Gastrocnemius medialis (tissue), 4 donors: Measurements from ENCODE around the gene NOXA1. TPM values are rescaled to one million over a fixed set of nuclear protein-coding genes. Genes with fewer than 3 reads are reported as not detected.

ENCODE experiments used
- ATAC-seq, 2 donors: fragments of 150-250 bp; one replicate each; pipeline ENCODE4 v1.9.1; 2016
- DNase-seq, 2 donors: peaks; one replicate each; pipeline ENCODE4 v3.0.0-alpha.2; 2019
- H3K27ac ChIP-seq, 4 donors: fragments of 200-600 bp; sonication (generic); 1 replicate in 1 of 4; 2 replicates in 3 of 4; pipeline ENCODE4 v1.5.1; 2016 to 2018; ENCODE audit warnings: mild to moderate bottlenecking in 2 of 4, moderate library complexity in 1 of 4
- H3K27me3 ChIP-seq, 3 donors: fragments of 200-600 bp; sonication (generic) in 2 of 3; 1 replicate in 1 of 3; 2 replicates in 2 of 3; pipeline versions ENCODE4 v1.5.1 to v1.6.0; 2016 to 2019; ENCODE audit warnings: mild to moderate bottlenecking in 1 of 3, moderate library complexity in 1 of 3
- H3K36me3 ChIP-seq, 2 donors: fragments of 200-600 bp; sonication (generic) in 1 of 2; one replicate each; pipeline ENCODE4 v1.5.1; 2017 to 2018
- H3K4me1 ChIP-seq, 2 donors: fragments of 200-600 bp; sonication (generic) in 1 of 2; one replicate each; pipeline ENCODE4 v1.5.1; 2016 to 2017; ENCODE audit warnings: mild to moderate bottlenecking in 2 of 2
- H3K4me3 ChIP-seq, 4 donors: fragments of 200-600 bp; sonication (generic) in 3 of 4; 1 replicate in 1 of 4; 2 replicates in 3 of 4; pipeline ENCODE4 v1.5.1; 2016 to 2019; ENCODE audit warnings: mild to moderate bottlenecking in 2 of 4
- H3K9me3 ChIP-seq, 3 donors: fragments of 200-600 bp; sonication (generic) in 2 of 3; 1 replicate in 1 of 3; 2 replicates in 2 of 3; pipeline ENCODE4 v1.5.1; 2016 to 2019
- POLR2A ChIP-seq, 2 donors: fragments of 450-650 bp; IDR thresholded peaks; one replicate each; pipeline ENCODE4 v1.6.1; 2017; ENCODE audit warnings: antibody characterized with exemption in 2 of 2, mild to moderate bottlenecking in 2 of 2, moderate library complexity in 2 of 2
- in situ Hi-C, 4 donors: fragments of 200-750 bp; cut with MboI; loops; one replicate each; pipeline versions ENCODE4 v1.15.0 to v1.8.0; 2017; ENCODE audit warnings: low sequenced_read_pairs in 4 of 4
- intact Hi-C: fragments of 100-400 bp; cut with DNase I; formaldehyde crosslinking; loops from one replicate; pipeline ENCODE4 v1.15.1; 2023; ENCODE audit warnings: low total_unique reads
- total RNA-seq, 4 donors: library from RNA; depleted of rRNA; stranded (reverse); fragments of >200 nt; gene quantifications; one replicate each; pipeline versions ENCODE4 v1.1.0 to v1.2.3, GENCODE V29; 2016
- TF ChIP-seq, protein P1 (sequence below), 5 experiments: fragments of 450-650 bp in 3 of 5; fragments of 200-600 bp in 2 of 5; sonication (generic) in 2 of 5; IDR thresholded peaks in 4 of 5; conservative IDR thresholded peaks in 1 of 5; 1 replicate in 4 of 5; 2 replicates in 1 of 5; pipeline ENCODE4 v1.5.1; 2016 to 2019; ENCODE audit warnings: antibody characterized with exemption in 5 of 5, mild to moderate bottlenecking in 3 of 5, moderate library complexity in 3 of 5

Gene NOXA1
- total RNA-seq, 4 donors from 2014 or later = 0.41 to 2.5 (median 1.8) TPM

DNA sequence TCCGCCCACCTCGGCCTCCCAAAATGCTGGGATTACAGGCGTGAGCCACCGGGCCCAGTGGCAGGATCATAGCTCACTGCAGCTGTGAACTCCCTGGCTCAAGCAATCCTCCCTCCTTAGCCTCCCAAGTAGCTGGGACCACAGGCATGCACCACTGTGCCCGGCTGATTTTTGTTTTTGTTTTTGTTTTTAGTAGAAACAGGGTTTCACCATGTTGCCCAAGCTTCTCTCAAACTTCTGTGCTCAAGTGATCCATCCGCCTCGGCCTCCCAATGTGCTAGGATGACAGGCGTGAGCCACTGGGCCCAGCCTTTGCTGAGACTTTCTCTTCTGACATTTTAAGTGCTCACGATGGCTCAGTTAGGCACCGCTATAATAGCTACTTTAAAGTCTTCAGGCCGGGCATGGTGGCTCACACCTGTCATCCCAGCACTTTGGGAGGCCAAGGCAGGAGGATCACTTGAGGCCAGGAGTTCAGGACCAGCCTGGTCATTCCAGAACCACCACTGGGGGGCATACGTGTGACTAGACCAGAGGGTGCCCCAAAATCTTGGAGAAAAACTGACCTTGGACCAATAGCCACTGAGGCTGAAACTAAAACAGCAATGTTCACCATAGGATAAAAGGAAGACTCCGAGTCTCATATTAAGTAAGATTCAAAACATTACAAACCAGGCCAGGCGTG, 21.1 kb downstream of the NOXA1 start:
- in situ Hi-C loops = no loop called here

DNA sequence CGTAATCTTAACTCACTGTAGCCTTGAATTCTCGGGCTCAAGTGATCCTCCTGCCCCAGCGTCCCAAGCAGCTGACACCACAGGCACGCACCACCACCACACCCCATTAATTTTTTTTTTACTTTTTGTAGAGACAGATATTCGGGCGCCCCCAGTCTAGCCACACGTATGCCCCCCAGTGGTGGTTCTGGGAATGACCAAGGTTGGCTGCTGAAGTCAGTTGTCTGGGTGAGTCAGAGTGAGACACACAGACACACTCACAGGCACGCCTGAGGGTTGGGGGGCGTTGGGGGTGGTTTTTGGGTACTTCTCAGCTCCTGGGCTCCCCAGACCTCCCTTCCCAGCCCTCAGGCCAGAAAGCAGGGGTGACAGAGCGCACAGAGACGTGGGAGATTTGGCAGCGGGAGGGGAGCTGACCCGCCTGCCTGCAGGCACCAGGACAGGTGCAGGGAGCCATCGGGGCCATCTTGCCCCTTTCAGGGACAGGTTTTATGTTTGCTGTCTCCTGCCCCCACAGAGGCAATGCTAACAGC, 22.1 kb downstream of the NOXA1 start:
- in situ Hi-C loops (no loop called here), intact Hi-C loops (loop anchor here (1.0 kb wide), 1 partner anchor 22 kb away; the partner anchor contains the start of genes EXD3 and NOXA1)
- Histone ChIP-seq H3K27me3 (peaks cover 8 to 28% (median 25%) of the 10 kb centered on the region in 3 donors), H3K36me3 (no peaks in the 10 kb centered on the region), H3K4me1 (peaks cover 0 to 10% of the 10 kb centered on the region in 2 donors), H3K27ac (no peak overlapping the region), H3K4me3 (no peak overlapping the region), H3K9me3 (no peaks in the 10 kb centered on the region)
- TF ChIP-seq, protein P1, sequence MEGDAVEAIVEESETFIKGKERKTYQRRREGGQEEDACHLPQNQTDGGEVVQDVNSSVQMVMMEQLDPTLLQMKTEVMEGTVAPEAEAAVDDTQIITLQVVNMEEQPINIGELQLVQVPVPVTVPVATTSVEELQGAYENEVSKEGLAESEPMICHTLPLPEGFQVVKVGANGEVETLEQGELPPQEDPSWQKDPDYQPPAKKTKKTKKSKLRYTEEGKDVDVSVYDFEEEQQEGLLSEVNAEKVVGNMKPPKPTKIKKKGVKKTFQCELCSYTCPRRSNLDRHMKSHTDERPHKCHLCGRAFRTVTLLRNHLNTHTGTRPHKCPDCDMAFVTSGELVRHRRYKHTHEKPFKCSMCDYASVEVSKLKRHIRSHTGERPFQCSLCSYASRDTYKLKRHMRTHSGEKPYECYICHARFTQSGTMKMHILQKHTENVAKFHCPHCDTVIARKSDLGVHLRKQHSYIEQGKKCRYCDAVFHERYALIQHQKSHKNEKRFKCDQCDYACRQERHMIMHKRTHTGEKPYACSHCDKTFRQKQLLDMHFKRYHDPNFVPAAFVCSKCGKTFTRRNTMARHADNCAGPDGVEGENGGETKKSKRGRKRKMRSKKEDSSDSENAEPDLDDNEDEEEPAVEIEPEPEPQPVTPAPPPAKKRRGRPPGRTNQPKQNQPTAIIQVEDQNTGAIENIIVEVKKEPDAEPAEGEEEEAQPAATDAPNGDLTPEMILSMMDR (IDR thresholded peaks at IDR 0.05 in 4 of 5, conservative IDR thresholded peaks at IDR 0.05 in 1 of 5) = peak; percentile 65 to 88 (median 76)
- TF ChIP-seq POLR2A (IDR thresholded peaks at IDR 0.05) = no peak
- DNase-seq (peak in 1 of 2 donors; percentile 67), ATAC-seq (peak; percentile 76 to 83)

More for the DNA sequence above, 21.1 kb downstream of the NOXA1 start:
- DNase-seq = no peak
- H3K4me1 ChIP-seq = peaks cover 0 to 10% of the 10 kb centered on the region in 2 donors
- no peak overlapping the region for H3K4me3 ChIP-seq
- no peaks in the 10 kb centered on the region for H3K9me3 ChIP-seq
- intact Hi-C loops = no loop called here
- no peak for ATAC-seq
- H3K27me3 ChIP-seq = peaks cover 11 to 32% (median 29%) of the 10 kb centered on the region in 3 donors
- TF ChIP-seq, protein P1 (IDR thresholded peaks at IDR 0.05 in 4 of 5, conservative IDR thresholded peaks at IDR 0.05 in 1 of 5) = no peak
- no peak for TF ChIP-seq POLR2A (IDR thresholded peaks at IDR 0.05)
- H3K27ac ChIP-seq = no peak overlapping the region
- no peaks in the 10 kb centered on the region for H3K36me3 ChIP-seq

DNA sequence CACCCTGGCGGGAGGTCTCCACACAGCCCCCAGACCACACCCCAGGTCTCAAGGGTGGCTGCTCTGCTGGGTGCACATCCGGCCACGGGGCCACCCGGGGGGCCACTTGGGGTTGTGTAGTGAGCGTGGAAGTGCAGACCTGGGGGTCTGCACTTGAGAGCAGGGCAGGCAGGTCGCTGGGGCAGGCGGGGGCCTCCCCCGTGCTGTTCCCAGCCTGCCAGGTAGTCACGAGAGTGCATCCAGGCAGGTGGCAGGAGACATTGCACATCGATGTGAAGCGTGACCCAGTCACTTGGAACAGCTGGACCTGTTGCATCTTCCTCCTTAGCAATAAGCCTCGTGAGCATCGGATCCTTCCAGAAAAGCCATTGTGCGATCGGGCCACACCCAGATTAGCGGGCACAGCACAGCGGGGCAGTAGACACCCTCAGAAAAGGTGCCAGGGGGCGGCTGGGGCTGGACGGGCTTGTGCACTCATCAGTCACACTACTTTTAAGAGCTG, 22.8 kb downstream of the NOXA1 start:
- peak in 1 of 2 donors; percentile 50 for DNase-seq
- H3K27me3 ChIP-seq = peaks cover 8 to 28% (median 25%) of the 10 kb centered on the region in 3 donors
- no peaks in the 10 kb centered on the region for H3K36me3 ChIP-seq
- in situ Hi-C loops = no loop called here
- intact Hi-C loops = loop anchor here (1.0 kb wide), 1 partner anchor 23 kb away; the partner anchor contains the start of genes EXD3 and NOXA1
- TF ChIP-seq POLR2A (IDR thresholded peaks at IDR 0.05) = no peak
- TF ChIP-seq, protein P1 (IDR thresholded peaks at IDR 0.05 in 4 of 5, conservative IDR thresholded peaks at IDR 0.05 in 1 of 5) = no peak
- H3K9me3 ChIP-seq = no peaks in the 10 kb centered on the region
- no peak overlapping the region for H3K27ac ChIP-seq
- no peak overlapping the region for H3K4me3 ChIP-seq
- H3K4me1 ChIP-seq = peaks cover 0 to 10% of the 10 kb centered on the region in 2 donors
- ATAC-seq = peak; percentile 55 to 57

DNA sequence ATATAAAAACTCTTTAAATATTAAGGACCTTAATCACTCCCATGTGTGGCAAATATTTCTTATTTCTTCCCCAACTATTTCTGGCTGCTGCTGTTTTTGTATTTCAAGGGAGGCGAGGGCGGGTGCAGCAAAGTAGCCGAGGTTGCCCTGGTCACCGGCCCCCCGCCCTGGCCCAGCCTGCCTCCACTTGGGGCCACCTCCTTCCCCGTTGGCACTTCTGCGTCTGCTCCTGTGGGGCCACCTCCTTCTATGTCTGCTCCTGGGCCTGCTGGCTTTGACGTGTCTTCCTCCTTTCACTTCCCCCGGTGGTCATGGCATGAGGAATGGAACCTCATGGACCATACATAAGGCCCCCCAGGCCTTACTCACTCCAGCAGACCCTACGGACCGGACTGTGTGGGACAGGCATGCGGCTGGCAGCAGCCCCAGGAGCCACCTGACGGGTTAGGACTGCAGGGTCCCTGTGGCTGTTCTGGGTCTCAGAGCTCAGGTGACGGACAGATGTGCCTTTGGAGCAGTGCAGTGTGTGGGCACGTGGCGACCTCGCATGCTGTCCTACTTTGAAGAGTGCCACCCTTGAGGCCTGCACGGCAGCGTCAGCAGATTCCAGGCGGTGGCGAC, 23.8 kb downstream of the NOXA1 start:
- Histone ChIP-seq H3K4me3 (no peak overlapping the region), H3K27ac (no peak overlapping the region), H3K36me3 (no peaks in the 10 kb centered on the region), H3K27me3 (peaks cover 4 to 20% (median 16%) of the 10 kb centered on the region in 3 donors), H3K9me3 (no peaks in the 10 kb centered on the region), H3K4me1 (peaks cover 0 to 10% of the 10 kb centered on the region in 2 donors)
- no peak for ATAC-seq
- TF ChIP-seq POLR2A (IDR thresholded peaks at IDR 0.05) = no peak
- TF ChIP-seq, protein P1 (IDR thresholded peaks at IDR 0.05 in 4 of 5, conservative IDR thresholded peaks at IDR 0.05 in 1 of 5) = no peak
- DNase-seq = no peak
- intact Hi-C loops = no loop called here
- in situ Hi-C loops = no loop called here
